ENCODE results near the gene PRR22.

GRCh38 chr19:5831159-5831558 is 46.6 kb upstream of the PRR22 start:
- TF ChIP-seq POLR2A (IDR thresholded peaks at IDR 0.05; ENCODE audit: low read length) (no peak), GATA1 (IDR thresholded peaks at IDR 0.05; ENCODE audit: low read depth, low read length) (no peak)
